ENCODE data around the gene ATP23.

DNA sequence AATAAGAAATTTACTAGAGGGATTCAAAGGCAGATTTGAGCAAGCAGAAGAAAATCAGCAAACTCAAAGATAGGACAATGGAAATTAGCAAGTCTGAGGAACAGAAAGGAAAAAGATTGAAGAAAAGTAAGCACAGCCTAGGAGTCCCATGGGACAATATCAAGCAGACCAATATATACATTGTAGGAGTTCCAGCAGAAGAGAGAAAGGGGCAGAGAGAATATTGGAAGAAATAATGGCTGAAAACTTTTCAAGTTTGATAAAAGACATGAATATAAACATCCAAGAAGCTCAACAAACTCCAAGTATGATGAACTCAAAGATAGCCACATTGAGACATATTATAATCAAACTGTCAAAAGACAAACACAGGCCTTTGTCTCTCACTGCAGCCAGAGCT is 25.2 kb downstream of the ATP23 start:
- TF ChIP-seq JUNB (IDR thresholded peaks at IDR 0.05) (no peak), MYC (IDR thresholded peaks at IDR 0.05; ENCODE audit: borderline replicate concordance, low read length) (no peak), CHD4 (IDR thresholded peaks at IDR 0.05; ENCODE audit: borderline replicate concordance) (no peak), ZC3H11A (IDR thresholded peaks at IDR 0.05) (no peak)
- TF ChIP-seq, protein P1, sequence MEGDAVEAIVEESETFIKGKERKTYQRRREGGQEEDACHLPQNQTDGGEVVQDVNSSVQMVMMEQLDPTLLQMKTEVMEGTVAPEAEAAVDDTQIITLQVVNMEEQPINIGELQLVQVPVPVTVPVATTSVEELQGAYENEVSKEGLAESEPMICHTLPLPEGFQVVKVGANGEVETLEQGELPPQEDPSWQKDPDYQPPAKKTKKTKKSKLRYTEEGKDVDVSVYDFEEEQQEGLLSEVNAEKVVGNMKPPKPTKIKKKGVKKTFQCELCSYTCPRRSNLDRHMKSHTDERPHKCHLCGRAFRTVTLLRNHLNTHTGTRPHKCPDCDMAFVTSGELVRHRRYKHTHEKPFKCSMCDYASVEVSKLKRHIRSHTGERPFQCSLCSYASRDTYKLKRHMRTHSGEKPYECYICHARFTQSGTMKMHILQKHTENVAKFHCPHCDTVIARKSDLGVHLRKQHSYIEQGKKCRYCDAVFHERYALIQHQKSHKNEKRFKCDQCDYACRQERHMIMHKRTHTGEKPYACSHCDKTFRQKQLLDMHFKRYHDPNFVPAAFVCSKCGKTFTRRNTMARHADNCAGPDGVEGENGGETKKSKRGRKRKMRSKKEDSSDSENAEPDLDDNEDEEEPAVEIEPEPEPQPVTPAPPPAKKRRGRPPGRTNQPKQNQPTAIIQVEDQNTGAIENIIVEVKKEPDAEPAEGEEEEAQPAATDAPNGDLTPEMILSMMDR (IDR thresholded peaks at IDR 0.05) = no peak

All from A549 (cell line).